Choroid plexus epithelial cell (primary cell): Measurements from ENCODE around the gene ETFBKMT.

Experiments used
- DNase-seq: peaks from one replicate; pipeline ENCODE4 v3.0.0-alpha.2; 2010; ENCODE audit warnings: low read depth
- H3K4me3 ChIP-seq: 2 replicates; pipeline ENCODE4 v1.5.1; 2011; ENCODE audit warnings: low read depth, mild to moderate bottlenecking, control low read depth, low read length, moderate library complexity
- TF ChIP-seq, protein P1 (sequence below): conservative IDR thresholded peaks from 2 replicates; pipeline ENCODE4 v1.5.1; 2011; ENCODE audit warnings: low read depth, mild to moderate bottlenecking, control low read depth, inconsistent platforms, low read length, moderate library complexity

Gene ETFBKMT

DNA sequence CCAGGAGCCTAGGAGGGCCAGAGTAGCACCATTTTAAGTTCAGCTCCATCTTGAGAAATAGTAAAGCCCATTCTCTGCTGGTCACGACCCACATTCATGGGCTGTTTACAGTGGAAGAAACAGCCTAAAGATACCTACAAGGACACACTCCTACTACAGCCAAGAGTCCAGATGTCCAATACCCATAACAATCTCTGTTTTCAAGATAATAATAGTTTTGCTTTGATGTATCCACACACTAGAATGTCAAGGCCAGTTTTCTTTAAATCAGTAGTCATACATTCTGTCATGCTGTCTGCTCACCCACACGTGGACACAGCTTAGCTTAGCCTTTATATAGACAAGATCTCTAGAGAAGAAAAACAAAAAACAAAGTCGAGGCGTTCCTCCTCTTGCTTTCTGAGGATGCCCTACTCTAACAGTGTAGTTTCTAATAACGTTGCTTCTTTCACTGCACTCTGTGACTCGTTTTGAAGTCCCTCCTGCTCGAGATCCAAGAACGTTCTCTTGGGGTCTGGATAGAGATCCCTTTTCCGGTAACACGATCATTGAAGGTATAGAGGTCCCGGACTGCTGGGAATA lies 17.9 kb upstream of the ETFBKMT start:
- DNase-seq = no peak

DNA sequence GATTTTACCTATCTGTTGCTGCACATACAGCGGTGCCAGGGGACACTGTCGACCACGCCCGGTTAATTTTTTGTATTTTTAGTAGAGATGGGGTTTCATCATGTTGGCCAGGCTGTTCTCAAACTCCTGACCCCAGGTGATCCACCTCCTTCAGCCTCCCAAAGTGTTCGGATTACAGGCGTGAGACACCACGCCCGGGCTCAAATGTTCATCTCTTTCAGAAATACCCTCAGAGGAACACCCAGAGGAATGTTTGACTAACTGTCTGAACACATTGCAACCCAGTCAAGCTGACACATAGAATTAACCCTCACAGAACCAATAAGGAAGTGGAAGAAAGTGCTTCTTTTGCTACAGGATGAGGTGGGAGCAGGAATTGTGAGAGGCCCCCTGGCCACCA lies 15.0 kb upstream of the ETFBKMT start:
- TF ChIP-seq, protein P1, sequence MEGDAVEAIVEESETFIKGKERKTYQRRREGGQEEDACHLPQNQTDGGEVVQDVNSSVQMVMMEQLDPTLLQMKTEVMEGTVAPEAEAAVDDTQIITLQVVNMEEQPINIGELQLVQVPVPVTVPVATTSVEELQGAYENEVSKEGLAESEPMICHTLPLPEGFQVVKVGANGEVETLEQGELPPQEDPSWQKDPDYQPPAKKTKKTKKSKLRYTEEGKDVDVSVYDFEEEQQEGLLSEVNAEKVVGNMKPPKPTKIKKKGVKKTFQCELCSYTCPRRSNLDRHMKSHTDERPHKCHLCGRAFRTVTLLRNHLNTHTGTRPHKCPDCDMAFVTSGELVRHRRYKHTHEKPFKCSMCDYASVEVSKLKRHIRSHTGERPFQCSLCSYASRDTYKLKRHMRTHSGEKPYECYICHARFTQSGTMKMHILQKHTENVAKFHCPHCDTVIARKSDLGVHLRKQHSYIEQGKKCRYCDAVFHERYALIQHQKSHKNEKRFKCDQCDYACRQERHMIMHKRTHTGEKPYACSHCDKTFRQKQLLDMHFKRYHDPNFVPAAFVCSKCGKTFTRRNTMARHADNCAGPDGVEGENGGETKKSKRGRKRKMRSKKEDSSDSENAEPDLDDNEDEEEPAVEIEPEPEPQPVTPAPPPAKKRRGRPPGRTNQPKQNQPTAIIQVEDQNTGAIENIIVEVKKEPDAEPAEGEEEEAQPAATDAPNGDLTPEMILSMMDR = no peak
- no peak for DNase-seq
- no peak overlapping the region for H3K4me3 ChIP-seq

More for the DNA sequence above, 17.9 kb upstream of the ETFBKMT start:
- H3K4me3 ChIP-seq = no peak overlapping the region
- TF ChIP-seq, protein P1 = no peak

DNA sequence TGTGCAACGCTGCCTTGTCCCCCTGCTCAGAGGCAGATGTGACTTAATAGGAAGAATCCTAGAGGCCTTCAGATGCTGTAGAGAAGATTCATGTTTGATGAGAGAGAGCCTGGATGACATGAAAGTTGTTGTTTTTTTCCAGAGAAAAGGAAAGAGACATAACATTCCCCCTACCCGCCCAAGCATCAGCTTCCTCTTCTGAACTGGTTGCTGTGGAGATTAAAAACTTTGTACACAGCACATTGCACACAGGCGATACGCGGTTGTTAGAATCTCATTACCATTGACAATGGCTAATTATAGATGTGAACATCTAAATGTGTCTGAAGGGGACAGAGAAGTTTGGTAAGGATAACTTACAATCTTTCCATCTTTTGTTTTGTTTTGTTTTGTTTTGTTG lies 13.6 kb upstream of the ETFBKMT start:
- no peak for DNase-seq
- H3K4me3 ChIP-seq = no peak overlapping the region
- TF ChIP-seq, protein P1 = no peak

DNA sequence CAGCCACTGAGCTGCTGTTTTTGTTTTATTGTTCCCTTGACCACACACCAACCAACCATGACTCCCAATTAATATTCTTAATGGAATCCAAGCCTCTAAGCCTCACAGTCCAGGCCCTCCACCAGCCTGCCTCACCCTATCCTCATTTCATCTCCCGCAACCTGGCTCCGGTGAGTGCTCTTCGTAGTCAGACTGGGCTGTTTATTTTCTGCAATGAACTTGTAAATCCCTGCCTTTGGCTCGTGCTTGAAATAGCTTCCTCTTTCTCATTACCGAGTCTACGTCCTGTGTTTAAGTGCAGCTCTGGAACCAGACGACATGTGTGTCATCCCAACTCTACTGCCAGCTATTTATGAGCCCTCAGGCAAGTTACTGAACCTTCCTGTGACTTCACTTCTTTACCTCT lies 12.4 kb upstream of the ETFBKMT start:
- TF ChIP-seq, protein P1 = no peak
- H3K4me3 ChIP-seq = no peak overlapping the region
- no peak for DNase-seq

DNA sequence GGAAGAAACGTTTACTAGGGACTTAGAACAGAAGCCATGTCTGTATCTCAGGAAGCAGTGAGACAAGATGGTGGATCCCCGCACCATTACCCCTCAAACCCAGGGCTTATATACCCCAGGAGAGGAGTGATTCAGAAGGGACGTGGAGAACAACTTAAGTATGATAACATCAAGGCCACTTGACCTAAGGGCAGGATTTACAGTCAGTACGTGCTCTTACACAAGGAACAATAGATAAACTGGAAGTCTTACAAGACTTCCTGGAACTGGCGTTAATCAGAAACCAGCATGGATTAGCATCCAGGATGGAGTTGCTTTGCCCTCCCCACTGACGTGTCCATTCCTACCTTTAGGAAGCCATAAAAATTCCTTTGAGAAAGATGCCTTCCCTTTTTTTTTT lies 8.6 kb upstream of the ETFBKMT start:
- TF ChIP-seq, protein P1 = no peak
- no peak for DNase-seq
- H3K4me3 ChIP-seq = no peak overlapping the region

DNA sequence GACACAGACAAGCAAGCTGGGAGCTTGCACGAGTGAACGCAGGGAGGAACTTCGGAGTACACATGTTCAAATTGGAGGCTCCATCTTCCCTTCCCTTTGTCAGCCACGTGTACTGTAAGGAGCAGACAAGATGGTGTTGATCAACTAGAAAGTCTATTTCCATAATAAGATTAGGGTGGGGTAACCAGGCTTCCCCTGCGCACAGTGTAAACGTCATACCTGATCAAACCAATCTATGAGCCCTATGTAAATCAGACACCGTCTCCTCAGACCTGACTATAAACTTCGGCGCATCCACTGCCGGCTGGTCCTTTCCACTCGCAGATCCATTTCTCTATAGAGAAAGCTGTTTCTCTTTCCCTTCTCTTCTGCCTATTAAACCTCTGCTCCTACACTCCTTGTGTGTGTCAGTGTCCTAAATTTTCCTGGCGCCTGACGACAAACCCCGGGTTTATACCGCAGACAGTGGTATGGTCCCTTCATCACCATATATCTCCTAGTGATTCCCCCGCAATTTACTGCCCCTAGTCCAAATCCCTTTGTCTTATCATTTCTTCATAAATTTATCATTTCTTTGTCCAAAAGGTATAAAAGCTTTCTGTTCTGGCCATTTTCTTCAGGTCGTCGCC lies 7.5 kb upstream of the ETFBKMT start:
- TF ChIP-seq, protein P1 = no peak
- no peak overlapping the region for H3K4me3 ChIP-seq

DNA sequence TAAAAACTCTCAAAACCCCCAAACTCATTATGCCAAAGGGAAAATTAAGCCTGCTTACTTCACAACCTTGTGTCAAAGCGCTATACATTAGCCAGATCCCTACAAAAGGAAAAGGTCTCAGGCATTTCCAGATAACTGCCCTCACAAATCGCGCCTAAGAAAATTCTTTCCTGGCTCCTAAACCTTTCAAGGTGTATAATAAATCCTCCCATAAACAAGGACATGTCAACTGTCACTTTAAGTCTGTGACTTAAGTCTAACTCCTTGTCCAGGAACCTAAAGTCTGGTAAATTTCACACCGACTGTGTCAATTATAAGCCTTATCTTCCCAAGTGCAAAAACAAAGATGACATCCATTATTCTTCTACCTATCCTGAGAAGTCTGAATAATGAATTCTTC lies 4.3 kb upstream of the ETFBKMT start:
- DNase-seq = no peak
- TF ChIP-seq, protein P1 = no peak
- H3K4me3 ChIP-seq = no peak overlapping the region

More for the DNA sequence above, 7.5 kb upstream of the ETFBKMT start:
- no peak for DNase-seq
